ENCODE data around the gene F10. TPM values are rescaled to one million over a fixed set of nuclear protein-coding genes. Genes with fewer than 3 reads are reported as not detected.
A peak's percentile ranks its signal among the peaks of the same experiment; 100 is the strongest.

F10 gene
- total and polyA plus RNA-seq, 9 of the 15 experiments (the other 6 are each of a cell fraction or from before 2014, with no cell fraction given), result 0.04 to 0.09 (median 0.07) TPM; not detected in 5

- TF ChIP-seq ZBTB17 (CRISPR knock-in tag; IDR thresholded peaks at IDR 0.05) (no peak), POLR2AphosphoS5 (IDR thresholded peaks at IDR 0.05; ENCODE audit: control insufficient read depth, insufficient read depth, low read depth, low read length) (no peak)
These were observed 44.1 kb downstream of the F10 start (continued) for GRCh38 chr13:113166681-113167080.

GRCh38 chr13:113167155-113167554, 44.6 kb downstream of the F10 start:
- H3K36me3 ChIP-seq (ENCODE audit: control insufficient read depth, insufficient read depth, low read length), result peaks cover 15% of the 10 kb centered on the region; the same call in 2 of the 3 replicates
- CTCF ChIA-PET (ENCODE audit: low intra/inter-chr PET ratio), result no interaction called here
- ATAC-seq, result no peak
- TF ChIP-seq ZNF507 (tag; conservative IDR thresholded peaks at IDR 0.05), result 0 out of 2 replicates have a peak, but pooled peaks have one; percentile 3
- no peak for TF ChIP-seq MCM7 (IDR thresholded peaks at IDR 0.05)
- no peak for TF ChIP-seq SMARCE1 (IDR thresholded peaks at IDR 0.05)
- no peak for TF ChIP-seq DEAF1 (CRISPR knock-in tag; IDR thresholded peaks at IDR 0.05)
- no peak overlapping the region for H3K4me2 ChIP-seq (ENCODE audit: insufficient read depth, low read length)
- H3K9me1 ChIP-seq (ENCODE audit: control insufficient read depth, insufficient read depth, low read length), result no peaks in the 10 kb centered on the region
- H3K27ac ChIP-seq (ENCODE audit: extremely low read depth, low read depth, low read length), result no peak overlapping the region
- no TSS peak for BruUV-seq (replicated peaks)
- no peaks in the 10 kb centered on the region for H3K79me2 ChIP-seq (ENCODE audit: control insufficient read depth, insufficient read depth, low read length)
- no peak for DNase-seq (ENCODE audit: extremely low read depth in 1 of 4, low spot score in 3 of 4)
- no peak overlapping the region for H3K9ac ChIP-seq (ENCODE audit: insufficient read depth in 1 of 2, low read depth in 2 of 2, low read length in 2 of 2)
- 84% methylated on average over 9 of the region's 10 CpGs for WGBS (ENCODE audit: insufficient coverage, low coverage, missing lambda C conversion rate)
- H2AFZ ChIP-seq (ENCODE audit: low read depth, low read length), result no peak overlapping the region
- H3K4me3 ChIP-seq, result no peak overlapping the region
- no peak for FAIRE-seq
- no peaks in the 10 kb centered on the region for H3K9me3 ChIP-seq (replicated peaks; ENCODE audit: control insufficient read depth, insufficient read depth, low read depth, low read length)
- H3K4me1 ChIP-seq (replicated peaks in 1 of 2; ENCODE audit: control insufficient read depth in 2 of 2, insufficient read depth in 2 of 2, low read length in 2 of 2), result peaks cover 0 to 9% of the 10 kb centered on the region in 2 experiments; a peak in 2 of 5 replicates
- POLR2A ChIA-PET, result no interaction called here
- H4K20me1 ChIP-seq (replicated peaks; ENCODE audit: control insufficient read depth, insufficient read depth, low read length), result no peaks in the 10 kb centered on the region
- intact Hi-C loops (cut with micrococcal nuclease) (no loop called here), in situ Hi-C loops (cut with MboI) (no loop called here)
- H3K27me3 ChIP-seq (ENCODE audit: control insufficient read depth in 2 of 2, insufficient read depth in 2 of 2, low read length in 2 of 2), result no peaks in the 10 kb centered on the region

Measured in K562 (cell line).